Measurements from ENCODE around the gene LARGE1. TPM values are rescaled to one million over a fixed set of nuclear protein-coding genes. Genes with fewer than 3 reads are reported as not detected.

Gene LARGE1
- total and polyA plus RNA-seq, 4 experiments from 2014 or later: 0.06 to 1.1 (median 1.0) TPM; not detected in 1

DNA sequence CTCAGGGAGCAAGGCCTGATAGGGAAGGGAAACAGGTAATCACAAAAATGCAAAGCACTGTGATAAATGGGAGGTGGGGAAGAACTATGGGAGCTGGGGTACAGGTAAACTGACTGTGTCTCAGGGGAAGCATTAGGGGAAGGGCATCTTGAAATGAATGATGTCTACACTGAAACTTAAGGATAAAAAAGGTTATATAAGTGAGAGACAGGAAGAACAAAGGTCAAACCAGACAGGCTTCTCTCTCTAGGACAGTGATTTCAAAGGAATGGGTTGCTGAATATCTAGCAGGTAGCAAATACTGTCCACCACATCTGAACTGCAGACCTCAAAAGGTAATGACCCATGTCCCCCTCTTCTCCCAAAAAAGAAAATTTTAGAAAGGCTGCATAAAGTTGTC, 529.0 kb downstream of the LARGE1 start:
- H3K36me3 Mint-ChIP-seq: no peaks in the 10 kb centered on the region
- ChIA-PET POLR2A (ENCODE audit: partially characterized antibody) (no interaction called here), CTCF (ENCODE audit: partially characterized antibody) (no interaction called here)
- no peak overlapping the region for H3K27ac ChIP-seq (ENCODE audit: low read depth, low read length)
- H3K27ac Mint-ChIP-seq: no peak overlapping the region
- H3K4me1 Mint-ChIP-seq: no peaks in the 10 kb centered on the region
- peaks cover 0 to 6% (median under 1%) of the 10 kb centered on the region in 8 donors for H3K9me3 Mint-ChIP-seq
- no peaks in the 10 kb centered on the region for H3K9me3 ChIP-seq (ENCODE audit: control insufficient read depth in 1 of 2, low read length in 2 of 2)
- H3K36me3 ChIP-seq (ENCODE audit: insufficient read depth, low read length): no peaks in the 10 kb centered on the region
- H3K4me3 Mint-ChIP-seq: no peak overlapping the region
- H3K27me3 ChIP-seq (ENCODE audit: insufficient read depth, low read length): no peaks in the 10 kb centered on the region
- intact Hi-C loops (cut with micrococcal nuclease): no loop called here
- H3K27me3 Mint-ChIP-seq: no peaks in the 10 kb centered on the region
- H3K4me1 ChIP-seq (ENCODE audit: insufficient read depth, low read length): no peaks in the 10 kb centered on the region
- H3K4me3 ChIP-seq (ENCODE audit: low read length in 2 of 2): no peak overlapping the region
- no peak for DNase-seq

DNA sequence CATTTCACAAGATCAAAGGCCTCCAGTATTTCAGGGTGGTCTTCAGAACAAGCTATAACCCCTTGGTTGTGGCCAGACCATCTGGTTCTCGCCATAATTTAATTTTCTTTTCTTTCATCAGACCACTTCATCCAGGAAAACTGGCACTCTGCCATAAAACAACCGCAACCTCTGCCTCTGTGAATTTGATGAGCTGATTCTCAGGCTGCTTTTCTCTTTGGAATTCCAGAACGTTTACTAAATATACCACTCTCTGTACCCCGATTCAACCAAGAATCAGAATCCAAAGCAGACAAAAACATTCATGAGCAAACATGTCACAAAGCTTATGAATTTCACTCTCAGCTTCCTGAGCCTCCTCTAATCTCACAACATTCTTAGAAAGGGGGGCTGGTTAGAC, 530.3 kb downstream of the LARGE1 start:
- Mint-ChIP-seq H3K9me3 (peaks cover 0 to 3% (median 0%) of the 10 kb centered on the region in 8 donors), H3K36me3 (no peaks in the 10 kb centered on the region)
- CTCF ChIA-PET (ENCODE audit: partially characterized antibody): no interaction called here

DNA sequence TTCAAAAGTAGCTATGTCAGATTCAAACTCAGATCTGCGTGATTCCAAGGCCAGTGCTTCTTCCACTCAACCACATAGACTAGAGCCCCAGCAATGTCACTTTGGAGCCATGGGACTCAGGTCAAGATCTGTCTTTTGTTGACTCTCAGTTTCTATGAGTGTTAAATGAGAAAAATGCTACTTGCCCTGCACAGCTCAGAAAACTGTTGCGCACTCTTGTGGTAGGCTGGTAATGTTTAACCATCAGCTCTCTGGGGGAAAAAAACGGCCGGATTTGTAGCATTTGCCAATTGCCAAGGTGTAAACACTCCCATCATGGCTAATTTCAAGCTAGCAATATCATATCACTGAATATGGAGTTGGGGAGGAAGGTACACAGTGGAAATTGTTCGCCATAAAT, 534.0 kb downstream of the LARGE1 start:
- DNase-seq: no peak
- Mint-ChIP-seq H3K27ac (no peak overlapping the region), H3K36me3 (no peaks in the 10 kb centered on the region), H3K4me3 (no peak overlapping the region), H3K9me3 (peaks cover 0 to 5% (median under 1%) of the 10 kb centered on the region in 8 donors), H3K4me1 (no peaks in the 10 kb centered on the region), H3K27me3 (no peaks in the 10 kb centered on the region)
- Histone ChIP-seq H3K4me1 (ENCODE audit: insufficient read depth, low read length) (no peaks in the 10 kb centered on the region), H3K36me3 (ENCODE audit: insufficient read depth, low read length) (no peaks in the 10 kb centered on the region), H3K27ac (ENCODE audit: low read depth, low read length) (no peak overlapping the region), H3K27me3 (ENCODE audit: insufficient read depth, low read length) (no peaks in the 10 kb centered on the region), H3K4me3 (ENCODE audit: low read length in 2 of 2) (no peak overlapping the region), H3K9me3 (ENCODE audit: control insufficient read depth in 1 of 2, low read length in 2 of 2) (no peaks in the 10 kb centered on the region)
- POLR2A ChIA-PET (ENCODE audit: partially characterized antibody): no interaction called here
- CTCF ChIA-PET (ENCODE audit: partially characterized antibody): no interaction called here
- intact Hi-C loops (cut with micrococcal nuclease): no loop called here

More for the DNA sequence above, 530.3 kb downstream of the LARGE1 start:
- H3K36me3 ChIP-seq (ENCODE audit: insufficient read depth, low read length): no peaks in the 10 kb centered on the region
- Mint-ChIP-seq H3K27me3 (no peaks in the 10 kb centered on the region), H3K4me3 (no peak overlapping the region), H3K27ac (no peak overlapping the region), H3K4me1 (no peaks in the 10 kb centered on the region)
- H3K4me1 ChIP-seq (ENCODE audit: insufficient read depth, low read length): no peaks in the 10 kb centered on the region
- no peak overlapping the region for H3K27ac ChIP-seq (ENCODE audit: low read depth, low read length)
- DNase-seq: no peak
- no peak overlapping the region for H3K4me3 ChIP-seq (ENCODE audit: low read length in 2 of 2)
- H3K27me3 ChIP-seq (ENCODE audit: insufficient read depth, low read length): no peaks in the 10 kb centered on the region
- no peaks in the 10 kb centered on the region for H3K9me3 ChIP-seq (ENCODE audit: control insufficient read depth in 1 of 2, low read length in 2 of 2)
- intact Hi-C loops (cut with micrococcal nuclease): no loop called here
- POLR2A ChIA-PET (ENCODE audit: partially characterized antibody): no interaction called here

DNA sequence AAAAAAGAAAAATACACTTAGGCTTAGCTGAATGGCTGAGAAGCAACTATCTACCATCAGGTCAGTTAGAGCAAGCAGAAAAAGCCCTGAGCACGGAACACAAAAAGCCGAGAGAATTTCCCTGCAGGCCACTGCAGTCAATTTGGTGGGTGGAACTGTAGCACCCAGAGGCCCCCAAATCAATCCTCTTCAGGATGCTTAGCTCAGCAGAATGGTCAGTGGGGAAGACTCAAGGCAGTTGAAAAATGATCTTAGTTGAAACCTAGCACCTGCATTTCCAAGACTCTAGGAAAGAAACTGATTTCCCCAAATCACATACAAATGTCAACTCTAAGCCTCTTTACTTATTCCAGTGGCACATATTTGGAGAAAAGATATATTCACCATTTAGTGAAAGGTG, 534.7 kb downstream of the LARGE1 start:
- H3K36me3 ChIP-seq (ENCODE audit: insufficient read depth, low read length): no peaks in the 10 kb centered on the region
- Mint-ChIP-seq H3K36me3 (no peaks in the 10 kb centered on the region), H3K27me3 (no peaks in the 10 kb centered on the region), H3K9me3 (peaks cover 0 to 6% (median under 1%) of the 10 kb centered on the region in 8 donors), H3K4me3 (no peak overlapping the region), H3K4me1 (no peaks in the 10 kb centered on the region), H3K27ac (no peak overlapping the region)
- H3K27me3 ChIP-seq (ENCODE audit: insufficient read depth, low read length): no peaks in the 10 kb centered on the region
- H3K4me3 ChIP-seq (ENCODE audit: low read length in 2 of 2): no peak overlapping the region
- H3K9me3 ChIP-seq (ENCODE audit: control insufficient read depth in 1 of 2, low read length in 2 of 2): no peaks in the 10 kb centered on the region
- no peak for DNase-seq
- POLR2A ChIA-PET (ENCODE audit: partially characterized antibody): no interaction called here
- H3K4me1 ChIP-seq (ENCODE audit: insufficient read depth, low read length): no peaks in the 10 kb centered on the region
- H3K27ac ChIP-seq (ENCODE audit: low read depth, low read length): no peak overlapping the region
- intact Hi-C loops (cut with micrococcal nuclease): no loop called here
- CTCF ChIA-PET (ENCODE audit: partially characterized antibody): no interaction called here

DNA sequence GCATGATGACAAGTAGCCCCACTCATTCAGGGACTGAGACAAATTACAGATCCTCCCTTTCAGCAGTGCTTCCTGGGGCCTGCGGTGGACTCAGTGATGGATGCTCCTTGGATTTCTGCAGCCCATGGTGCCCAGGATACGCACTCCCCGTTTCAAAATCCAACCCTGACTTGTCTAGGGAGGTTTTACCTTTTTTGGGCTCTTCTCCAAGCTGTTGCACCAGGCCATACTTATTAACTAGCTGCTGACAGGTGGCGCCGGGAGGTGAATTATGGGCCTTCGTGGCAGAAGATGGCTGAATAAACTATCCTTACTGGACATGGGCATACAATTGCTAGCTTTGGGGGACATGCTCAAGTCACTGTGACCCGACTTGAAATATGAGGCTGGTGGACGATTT, 537.8 kb downstream of the LARGE1 start:
- POLR2A ChIA-PET (ENCODE audit: partially characterized antibody): no interaction called here
- intact Hi-C loops (cut with micrococcal nuclease): no loop called here
- H3K27ac Mint-ChIP-seq: no peak overlapping the region

DNA sequence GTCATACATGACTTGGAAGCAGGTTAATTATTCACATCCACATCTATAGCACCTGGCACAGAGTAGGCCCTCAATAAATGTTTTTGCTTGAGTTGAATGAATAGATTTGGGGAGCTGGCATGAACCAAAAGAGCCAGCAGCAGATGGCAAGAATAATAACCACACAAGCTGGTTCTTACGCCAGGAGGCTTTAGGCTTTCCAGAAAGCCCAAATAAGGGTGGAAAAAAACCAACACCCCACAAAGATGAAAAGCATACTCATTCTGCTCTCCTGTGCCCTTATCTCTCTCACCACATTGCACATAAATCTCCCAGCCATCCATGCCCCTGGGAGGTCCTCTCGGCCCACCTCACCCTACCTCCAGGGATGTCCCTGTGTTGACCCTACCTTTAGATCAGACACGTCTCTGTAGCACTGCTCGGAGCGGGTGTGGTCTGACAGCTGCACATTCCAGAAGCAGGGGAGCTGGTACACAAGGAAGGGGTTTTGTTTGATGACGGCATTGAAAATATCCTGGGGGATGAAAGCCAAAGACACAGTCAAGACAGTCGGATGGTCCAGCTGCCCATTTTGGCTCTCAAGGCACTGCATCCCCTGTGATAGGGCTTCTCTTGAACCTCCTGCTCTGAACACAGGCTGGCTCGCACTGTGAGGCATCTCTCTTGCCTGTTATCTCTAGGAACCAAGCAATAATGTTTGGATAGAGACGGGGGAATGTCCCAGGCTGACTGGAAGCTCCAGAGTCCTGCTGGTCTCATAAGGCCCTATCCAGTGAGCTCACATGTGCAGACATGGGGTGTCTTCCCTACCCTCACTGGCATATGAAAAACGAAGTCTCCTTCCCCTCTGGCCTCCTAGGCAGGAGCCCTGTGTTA, 538.5 kb downstream of the LARGE1 start:
- H3K4me3 ChIP-seq (ENCODE audit: low read length in 2 of 2): no peak overlapping the region
- H3K27me3 ChIP-seq (ENCODE audit: insufficient read depth, low read length): no peaks in the 10 kb centered on the region
- no peaks in the 10 kb centered on the region for H3K9me3 ChIP-seq (ENCODE audit: control insufficient read depth in 1 of 2, low read length in 2 of 2)
- intact Hi-C loops (cut with micrococcal nuclease): no loop called here
- Mint-ChIP-seq H3K36me3 (peaks cover 0 to 4% of the 10 kb centered on the region in 2 donors), H3K4me3 (no peak overlapping the region), H3K27ac (no peak overlapping the region), H3K27me3 (no peaks in the 10 kb centered on the region), H3K4me1 (no peaks in the 10 kb centered on the region), H3K9me3 (peaks cover 0 to 24% (median 14%) of the 10 kb centered on the region in 8 donors)
- no peak for DNase-seq
- H3K4me1 ChIP-seq (ENCODE audit: insufficient read depth, low read length): no peaks in the 10 kb centered on the region
- POLR2A ChIA-PET (ENCODE audit: partially characterized antibody): no interaction called here
- CTCF ChIA-PET (ENCODE audit: partially characterized antibody): no interaction called here
- no peaks in the 10 kb centered on the region for H3K36me3 ChIP-seq (ENCODE audit: insufficient read depth, low read length)
- H3K27ac ChIP-seq (ENCODE audit: low read depth, low read length): no peak overlapping the region

More for the DNA sequence above, 537.8 kb downstream of the LARGE1 start:
- H3K27me3 ChIP-seq (ENCODE audit: insufficient read depth, low read length): no peaks in the 10 kb centered on the region
- H3K27ac ChIP-seq (ENCODE audit: low read depth, low read length): no peak overlapping the region
- no peaks in the 10 kb centered on the region for H3K27me3 Mint-ChIP-seq
- peaks cover 0 to 4% of the 10 kb centered on the region in 2 donors for H3K36me3 Mint-ChIP-seq
- peaks cover 0 to 21% (median 12%) of the 10 kb centered on the region in 8 donors for H3K9me3 Mint-ChIP-seq
- no peaks in the 10 kb centered on the region for H3K36me3 ChIP-seq (ENCODE audit: insufficient read depth, low read length)
- H3K4me1 Mint-ChIP-seq: no peaks in the 10 kb centered on the region
- no peaks in the 10 kb centered on the region for H3K4me1 ChIP-seq (ENCODE audit: insufficient read depth, low read length)
- CTCF ChIA-PET (ENCODE audit: partially characterized antibody): no interaction called here
- no peaks in the 10 kb centered on the region for H3K9me3 ChIP-seq (ENCODE audit: control insufficient read depth in 1 of 2, low read length in 2 of 2)
- no peak overlapping the region for H3K4me3 Mint-ChIP-seq
- no peak for DNase-seq
- H3K4me3 ChIP-seq (ENCODE audit: low read length in 2 of 2): no peak overlapping the region

DNA sequence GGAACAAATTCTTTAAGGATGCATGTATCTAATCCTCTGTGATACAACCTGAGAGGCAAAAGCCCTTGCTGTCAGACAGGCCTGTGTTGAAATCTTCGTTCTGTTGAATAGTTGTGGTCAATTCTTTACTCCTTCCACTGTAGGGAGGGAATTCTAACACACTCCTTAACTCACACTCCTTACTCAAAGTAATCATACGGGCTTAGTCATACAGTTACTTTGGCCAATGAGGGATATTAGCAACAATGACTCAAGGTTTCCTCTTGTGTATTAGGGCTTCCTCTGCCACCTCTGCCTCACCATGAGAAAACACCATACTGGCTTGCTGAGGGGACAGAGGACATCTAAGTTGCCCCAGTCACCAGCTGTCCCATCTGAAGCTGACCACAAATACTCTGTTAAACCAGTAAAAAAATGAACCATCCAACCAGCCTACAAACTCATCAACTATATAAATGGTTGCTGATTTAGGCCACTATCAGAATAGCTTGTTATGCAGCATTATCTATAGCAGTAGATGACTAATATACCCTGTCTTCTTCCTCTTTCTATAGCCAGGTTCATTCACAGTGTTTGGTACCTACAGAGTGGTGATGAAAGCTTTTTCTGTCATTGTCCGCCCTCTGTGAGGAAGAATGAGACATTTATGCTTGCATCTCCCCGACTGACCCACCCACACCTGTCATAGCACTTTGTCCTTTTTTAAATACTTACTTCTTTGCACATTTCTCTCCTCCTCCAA, 539.3 kb downstream of the LARGE1 start:
- Histone ChIP-seq H3K36me3 (ENCODE audit: insufficient read depth, low read length) (no peaks in the 10 kb centered on the region), H3K4me1 (ENCODE audit: insufficient read depth, low read length) (no peaks in the 10 kb centered on the region), H3K4me3 (ENCODE audit: low read length in 2 of 2) (no peak overlapping the region), H3K9me3 (ENCODE audit: control insufficient read depth in 1 of 2, low read length in 2 of 2) (no peaks in the 10 kb centered on the region), H3K27ac (ENCODE audit: low read depth, low read length) (no peak overlapping the region), H3K27me3 (ENCODE audit: insufficient read depth, low read length) (no peaks in the 10 kb centered on the region)
- DNase-seq: no peak
- Mint-ChIP-seq H3K27ac (no peak overlapping the region), H3K4me1 (no peaks in the 10 kb centered on the region), H3K27me3 (no peaks in the 10 kb centered on the region), H3K4me3 (no peak overlapping the region), H3K9me3 (peaks cover 0 to 24% (median 14%) of the 10 kb centered on the region in 8 donors), H3K36me3 (peaks cover 0 to 4% of the 10 kb centered on the region in 2 donors)
- CTCF ChIA-PET (ENCODE audit: partially characterized antibody): no interaction called here
- intact Hi-C loops (cut with micrococcal nuclease): no loop called here
- POLR2A ChIA-PET (ENCODE audit: partially characterized antibody): no interaction called here
